HCT116 (cell line): ENCODE data around the gene MED15. TPM values are rescaled to one million over a fixed set of nuclear protein-coding genes. Genes with fewer than 3 reads are reported as not detected.

Experiments used
- ATAC-seq: fragments of 200-7000 bp; cut with Tn5 transposase; 2 replicates; pipeline ENCODE4 v1.9.1; 2020; ENCODE audit warnings: mild to moderate bottlenecking, moderate library complexity
- BruUV-seq: library from RNA; stranded (reverse); fragments of 400-500 nt; replicated peaks from 2 replicates; lab custom pipeline; 2021; lab: Mats Ljungman, UMichigan
- CTCF ChIA-PET: fragments of 300-600 bp; sonication (Branson Sonifier 250); formaldehyde crosslinking; loops from one replicate; lab custom pipeline; 2021; ENCODE audit warnings: antibody characterized with exemption; lab: Charles Lee
- POLR2A ChIA-PET: fragments of 300-600, 350-600 bp; sonication (Branson Sonifier 250); formaldehyde crosslinking; loops from one replicate; lab custom pipeline; 2021; ENCODE audit warnings: antibody characterized with exemption; lab: Charles Lee
- RAD21 ChIA-PET, 2 experiments: fragments of 300-600 bp; sonication (Branson Sonifier 250); formaldehyde crosslinking; loops; one replicate each; lab custom pipeline; 2023; ENCODE audit warnings: low total read pairs in 2 of 2; ENCODE audit not compliant: uncharacterized antibody in 2 of 2, unreplicated experiment in 2 of 2, low non-redundant PET in 1 of 2; lab: Charles Lee
- DNase-seq: peaks from one replicate; pipeline ENCODE4 v3.0.0-alpha.2; 2010; ENCODE audit warnings: low read depth, low spot score
- H2AFZ ChIP-seq: fragments of 200-600 bp; shearing (Covaris generic), sonication (generic); 2 replicates; pipeline ENCODE4 v1.6.1; 2017; ENCODE audit warnings: low read depth, mixed run types, mixed read lengths, antibody characterized with exemption, low read length; ENCODE audit not compliant: poor library complexity, severe bottlenecking
- H3K27ac ChIP-seq: 2 replicates; pipeline ENCODE4 v1.5.1; 2012; ENCODE audit warnings: low read depth, low read length
- H3K27me3 ChIP-seq: fragments of 200-600 bp; sonication (generic); 2 replicates; pipeline ENCODE4 v1.6.1; 2016; ENCODE audit warnings: mixed run types, low read length, mixed read lengths; ENCODE audit not compliant: insufficient read depth
- H3K36me3 ChIP-seq, 2 experiments: fragments of 200-500 bp in 1 of 2; fragments of 200-600 bp in 1 of 2; sonication (Bioruptor generic) in 1 of 2; sonication (generic) in 1 of 2; 2 replicates each; pipeline versions ENCODE4 v1.5.1 to v1.6.1; 2014 to 2016; ENCODE audit warnings: low read length in 2 of 2, inconsistent platforms in 1 of 2, mixed read lengths in 1 of 2, mixed run types in 1 of 2; ENCODE audit not compliant: insufficient read depth in 2 of 2, control insufficient read depth in 1 of 2
- H3K4me1 ChIP-seq, 2 experiments: fragments of 200-600 bp in 1 of 2; sonication (generic) in 1 of 2; 2 replicates each; pipeline versions ENCODE4 v1.5.1 to v1.6.1; 2012 to 2017; ENCODE audit warnings: low read length in 2 of 2, inconsistent platforms in 1 of 2, mild to moderate bottlenecking in 1 of 2, mixed read lengths in 1 of 2, mixed run types in 1 of 2, moderate library complexity in 1 of 2; ENCODE audit not compliant: insufficient read depth in 2 of 2, control insufficient read depth in 1 of 2
- H3K4me2 ChIP-seq: fragments of 200-600 bp; sonication (generic); 2 replicates; pipeline ENCODE4 v1.6.1; 2017; ENCODE audit warnings: mixed run types, low read length, mixed read lengths
- H3K4me3 ChIP-seq, 2 experiments: fragments of 200-600 bp in 1 of 2; sonication (generic) in 1 of 2; replicated peaks in 1 of 2; 2 replicates each; pipeline ENCODE4 v1.5.1; 2011 to 2016; ENCODE audit warnings: low read length in 2 of 2, control low read depth in 1 of 2, low read depth in 1 of 2, mild to moderate bottlenecking in 1 of 2, mixed read lengths in 1 of 2, mixed run types in 1 of 2
- H3K79me2 ChIP-seq: fragments of 200-600 bp; sonication (generic); 2 replicates; pipeline ENCODE4 v1.6.1; 2017; ENCODE audit warnings: mild to moderate bottlenecking, mixed run types, low read length, moderate library complexity, mixed read lengths; ENCODE audit not compliant: insufficient read depth
- H3K9ac ChIP-seq: fragments of 200-600 bp; sonication (generic); 2 replicates; pipeline ENCODE4 v1.6.1; 2016; ENCODE audit warnings: low read length, mixed read lengths
- H3K9me2 ChIP-seq: fragments of 200-600 bp; sonication (generic), shearing (Covaris generic); 2 replicates; pipeline ENCODE4 v1.6.1; 2017; ENCODE audit warnings: mixed run types, mild to moderate bottlenecking, moderate library complexity; ENCODE audit not compliant: insufficient read depth
- H3K9me3 ChIP-seq, 2 experiments: fragments of 200-500 bp in 1 of 2; fragments of 200-600 bp in 1 of 2; sonication (Bioruptor generic) in 1 of 2; sonication (generic) in 1 of 2; 2 replicates each; pipeline ENCODE4 v1.6.1; 2014 to 2017; ENCODE audit warnings: low read length in 2 of 2, mixed read lengths in 2 of 2, inconsistent platforms in 1 of 2, low read depth in 1 of 2, mild to moderate bottlenecking in 1 of 2, mixed run types in 1 of 2, moderate library complexity in 1 of 2; ENCODE audit not compliant: control insufficient read depth in 1 of 2, insufficient read depth in 1 of 2
- H4K20me1 ChIP-seq: fragments of 200-600 bp; sonication (generic), shearing (Covaris generic); 2 replicates; pipeline ENCODE4 v1.6.1; 2017; ENCODE audit warnings: mixed run types, mild to moderate bottlenecking, moderate library complexity; ENCODE audit not compliant: insufficient read depth
- ATF3 ChIP-seq: IDR thresholded peaks from 2 replicates; pipeline ENCODE4 v1.6.1; 2012
- CBX3 ChIP-seq: IDR thresholded peaks from 2 replicates; pipeline ENCODE4 v1.6.1; 2012; ENCODE audit warnings: low read depth
- EGR1 ChIP-seq: IDR thresholded peaks from 2 replicates; pipeline ENCODE4 v1.6.1; 2012; ENCODE audit warnings: low read depth
- ELF1 ChIP-seq: IDR thresholded peaks from 2 replicates; pipeline ENCODE4 v1.6.1; 2012; ENCODE audit warnings: low read depth, borderline replicate concordance
- EZH2 ChIP-seq: fragments of 200-600 bp; sonication (generic); IDR thresholded peaks from 2 replicates; pipeline ENCODE4 v1.6.1; 2017; ENCODE audit warnings: antibody characterized with exemption, mixed run types
- EZH2phosphoT487 ChIP-seq: fragments of 200-600 bp; IDR thresholded peaks from 2 replicates; pipeline ENCODE4 v1.6.1; 2018; ENCODE audit warnings: antibody characterized with exemption, borderline replicate concordance
- JUND ChIP-seq: IDR thresholded peaks from 2 replicates; pipeline ENCODE4 v1.6.1; 2012
- MAX ChIP-seq: IDR thresholded peaks from 2 replicates; pipeline ENCODE4 v1.6.1; 2012
- POLR2A ChIP-seq: IDR thresholded peaks from 2 replicates; pipeline ENCODE4 v1.7.0; 2011; ENCODE audit warnings: borderline replicate concordance; ENCODE audit not compliant: insufficient read depth, insufficient read length; ENCODE audit errors: extremely low read depth
- POLR2AphosphoS5 ChIP-seq: IDR thresholded peaks from 2 replicates; pipeline ENCODE4 v1.6.1; 2011; ENCODE audit warnings: mild to moderate bottlenecking, low read depth, low read length, moderate library complexity
- REST ChIP-seq: IDR thresholded peaks from 2 replicates; pipeline ENCODE4 v1.6.1; 2012; ENCODE audit warnings: low read depth
- SP1 ChIP-seq: IDR thresholded peaks from 2 replicates; pipeline ENCODE4 v1.6.1; 2012; ENCODE audit warnings: low read depth
- TCF7L2 ChIP-seq: IDR thresholded peaks from 2 replicates; pipeline ENCODE4 v1.7.0; 2011; ENCODE audit warnings: borderline replicate concordance, inconsistent platforms; ENCODE audit not compliant: insufficient read depth, insufficient read length; ENCODE audit errors: extremely low read depth
- YY1 ChIP-seq: IDR thresholded peaks from 2 replicates; pipeline ENCODE4 v1.6.1; 2011; ENCODE audit warnings: low read length, low read depth, moderate library complexity, mild to moderate bottlenecking; ENCODE audit not compliant: insufficient replicate concordance; ENCODE audit errors: extremely low read depth
- ZBTB33 ChIP-seq: IDR thresholded peaks from 2 replicates; pipeline ENCODE4 v1.6.1; 2011; ENCODE audit warnings: mild to moderate bottlenecking, low read length, moderate library complexity; ENCODE audit not compliant: insufficient replicate concordance; ENCODE audit errors: extremely low read depth
- ZFX ChIP-seq: fragments of 450-650 bp; IDR thresholded peaks from 2 replicates; pipeline ENCODE4 v1.6.1; 2017
- intact Hi-C: fragments of 100-400 bp; cut with micrococcal nuclease; formaldehyde crosslinking; loops from 2 replicates; pipeline ENCODE4 v1.10.0; 2022
- total RNA-seq: library from RNA; stranded (reverse); gene quantifications from one replicate; pipeline ENCODE4 v1.2.1, GENCODE V29; 2021; ENCODE audit not compliant: unreplicated experiment

The MED15 gene
- total RNA-seq, 1 experiment from 2014 or later = 81.3 TPM

- Histone ChIP-seq H3K9ac (no peak overlapping the region), H3K4me1 (peaks cover 4 to 9% of the 10 kb centered on the region in 2 experiments; a peak in 3 of 4 replicates), H3K9me2 (no peaks in the 10 kb centered on the region), H3K4me2 (no peak overlapping the region), H3K27ac (no peak overlapping the region), H3K36me3 (no peaks in the 10 kb centered on the region), H3K4me3 (no peak overlapping the region), H3K27me3 (no peaks in the 10 kb centered on the region), H3K9me3 (no peaks in the 10 kb centered on the region), H2AFZ (no peak overlapping the region), H3K79me2 (no peaks in the 10 kb centered on the region), H4K20me1 (no peaks in the 10 kb centered on the region)
- POLR2A ChIA-PET = no interaction called here
- RAD21 ChIA-PET = no interaction called here
- intact Hi-C loops = no loop called here
- ATAC-seq (no peak), DNase-seq (no peak)
- CTCF ChIA-PET = no interaction called here
- no TSS peak for BruUV-seq
- TF ChIP-seq POLR2A = no peak
Observed at GRCh38 chr22:20610757-20611156, 103.3 kb downstream of the MED15 start.

GRCh38 chr22:20611418-20611817, 104.0 kb downstream of the MED15 start:
- no TSS peak for BruUV-seq
- Histone ChIP-seq H2AFZ (no peak overlapping the region), H4K20me1 (no peaks in the 10 kb centered on the region), H3K9me2 (no peaks in the 10 kb centered on the region), H3K4me3 (no peak overlapping the region), H3K27ac (no peak overlapping the region), H3K4me2 (no peak overlapping the region), H3K9ac (no peak overlapping the region), H3K9me3 (no peaks in the 10 kb centered on the region), H3K36me3 (no peaks in the 10 kb centered on the region), H3K4me1 (peaks cover 0 to 3% of the 10 kb centered on the region in 2 experiments; a peak in 3 of 4 replicates), H3K27me3 (no peaks in the 10 kb centered on the region), H3K79me2 (no peaks in the 10 kb centered on the region)
- ChIA-PET CTCF (no interaction called here), POLR2A (no interaction called here), RAD21 (no interaction called here)
- no peak for DNase-seq
- intact Hi-C loops = no loop called here
- ATAC-seq = no peak
- no peak for TF ChIP-seq EGR1
- TF ChIP-seq MAX = no peak
- no peak for TF ChIP-seq ELF1
- TF ChIP-seq ZBTB33 = no peak
- TF ChIP-seq POLR2AphosphoS5 = no peak
- no peak for TF ChIP-seq CBX3
- no peak for TF ChIP-seq POLR2A
- no peak for TF ChIP-seq ATF3
- TF ChIP-seq EZH2 = no peak
- TF ChIP-seq JUND = no peak
- TF ChIP-seq SP1 = no peak
- TF ChIP-seq TCF7L2 = no peak
- TF ChIP-seq YY1 = no peak
- TF ChIP-seq EZH2phosphoT487 = no peak
- TF ChIP-seq REST = no peak
- TF ChIP-seq ZFX = no peak
